SU-DHL-6 (cell line): Measurements from ENCODE around the gene CPNE2.

ENCODE experiments used
- EZH2phosphoT487 ChIP-seq: fragments of 200-600 bp; sonication (generic), shearing (Covaris generic); conservative IDR thresholded peaks from 2 replicates; pipeline ENCODE4 v1.6.1; 2018; ENCODE audit warnings: mild to moderate bottlenecking, antibody characterized with exemption, low read length, moderate library complexity, mixed read lengths
- TF ChIP-seq, protein P1 (sequence below): fragments of 200-600 bp; sonication (generic); IDR thresholded peaks from one replicate; pipeline ENCODE4 v1.5.1; 2017; ENCODE audit warnings: antibody characterized with exemption, mild to moderate bottlenecking, low read length, moderate library complexity; ENCODE audit not compliant: insufficient read depth, poor library complexity, severe bottlenecking

DNA sequence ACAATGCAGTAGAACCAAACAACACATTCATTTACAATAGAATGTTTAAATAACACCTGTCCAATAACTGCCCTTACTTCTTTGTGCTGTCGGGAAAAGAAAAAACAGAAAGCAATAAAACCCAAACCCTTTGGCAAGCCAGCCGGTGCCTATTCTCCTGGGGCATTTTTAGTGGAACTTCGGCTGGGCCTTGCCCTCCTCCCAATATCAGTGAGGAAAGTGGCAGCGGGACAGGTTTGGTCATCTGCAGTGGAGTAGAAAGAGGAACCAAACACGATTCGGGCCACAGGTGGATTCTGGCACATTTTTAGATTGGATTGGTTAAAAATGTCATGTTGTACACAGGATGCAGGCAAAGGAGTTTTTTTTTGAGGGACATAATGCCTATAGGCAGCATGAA, 61.5 kb downstream of the CPNE2 start:
- TF ChIP-seq, protein P1, sequence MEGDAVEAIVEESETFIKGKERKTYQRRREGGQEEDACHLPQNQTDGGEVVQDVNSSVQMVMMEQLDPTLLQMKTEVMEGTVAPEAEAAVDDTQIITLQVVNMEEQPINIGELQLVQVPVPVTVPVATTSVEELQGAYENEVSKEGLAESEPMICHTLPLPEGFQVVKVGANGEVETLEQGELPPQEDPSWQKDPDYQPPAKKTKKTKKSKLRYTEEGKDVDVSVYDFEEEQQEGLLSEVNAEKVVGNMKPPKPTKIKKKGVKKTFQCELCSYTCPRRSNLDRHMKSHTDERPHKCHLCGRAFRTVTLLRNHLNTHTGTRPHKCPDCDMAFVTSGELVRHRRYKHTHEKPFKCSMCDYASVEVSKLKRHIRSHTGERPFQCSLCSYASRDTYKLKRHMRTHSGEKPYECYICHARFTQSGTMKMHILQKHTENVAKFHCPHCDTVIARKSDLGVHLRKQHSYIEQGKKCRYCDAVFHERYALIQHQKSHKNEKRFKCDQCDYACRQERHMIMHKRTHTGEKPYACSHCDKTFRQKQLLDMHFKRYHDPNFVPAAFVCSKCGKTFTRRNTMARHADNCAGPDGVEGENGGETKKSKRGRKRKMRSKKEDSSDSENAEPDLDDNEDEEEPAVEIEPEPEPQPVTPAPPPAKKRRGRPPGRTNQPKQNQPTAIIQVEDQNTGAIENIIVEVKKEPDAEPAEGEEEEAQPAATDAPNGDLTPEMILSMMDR: no peak
- TF ChIP-seq EZH2phosphoT487: no peak
